HUES6 (cell line): ENCODE data around the gene STEAP1.
"Not testable (repeated sequence)": the region's sequence is repeated elsewhere in the genome, so short reads cannot be mapped to it uniquely, and the experiment has no call there.

Experiments used
- H3K27ac ChIP-seq: 2 replicates; pipeline ENCODE4 v1.7.0; 2013; ENCODE audit warnings: low read depth, mild to moderate bottlenecking, low read length, inconsistent platforms
- H3K27me3 ChIP-seq: 2 replicates; pipeline ENCODE4 v1.6.1; 2013; ENCODE audit warnings: low read length; ENCODE audit not compliant: control insufficient read depth, insufficient read depth
- H3K36me3 ChIP-seq: 2 replicates; pipeline ENCODE4 v1.6.1; 2013; ENCODE audit warnings: low read length; ENCODE audit not compliant: control insufficient read depth, insufficient read depth
- H3K4me1 ChIP-seq: 2 replicates; pipeline ENCODE4 v1.6.1; 2013; ENCODE audit warnings: low read length; ENCODE audit not compliant: control insufficient read depth, insufficient read depth
- H3K4me3 ChIP-seq: 2 replicates; pipeline ENCODE4 v1.5.1; 2013; ENCODE audit warnings: low read depth, low read length
- H3K9ac ChIP-seq: one replicate; pipeline ENCODE4 v1.6.1; 2013; ENCODE audit warnings: mild to moderate bottlenecking, low read length
- H3K9me3 ChIP-seq: 2 replicates; pipeline ENCODE4 v1.6.1; 2013; ENCODE audit warnings: low read depth, low read length; ENCODE audit not compliant: control insufficient read depth, insufficient read depth

Gene STEAP1

GRCh38 chr7:90153943-90154771, at the start of gene STEAP1:
TSS of gene STEAP1 (plus strand) at chr7:90154469. CDS start at chr7:90159789, 5,320 bp downstream.
- Histone ChIP-seq H3K9ac (peak within 1 kb of the TSS; percentile 72), H3K27me3 (peaks cover 14% of the 10 kb centered on the region), H3K4me3 (peak within 1 kb of the TSS; percentile 93)
- not testable (repeated sequence) for H3K9me3 ChIP-seq, H3K27ac ChIP-seq, H3K36me3 ChIP-seq, H3K4me1 ChIP-seq

GRCh38 chr7:90114972-90115371, 39.3 kb upstream of the STEAP1 start:
- H3K4me3 ChIP-seq, H3K4me1 ChIP-seq, H3K9ac ChIP-seq, H3K27ac ChIP-seq, H3K9me3 ChIP-seq, H3K36me3 ChIP-seq: not testable (repeated sequence)
- H3K27me3 ChIP-seq = peaks cover 27% of the 10 kb centered on the region

- Histone ChIP-seq H3K27me3 (peaks cover 31% of the 10 kb centered on the region), H3K4me3 (peak overlapping the region; percentile 77)
- not testable (repeated sequence) for H3K9me3 ChIP-seq, H3K9ac ChIP-seq, H3K4me1 ChIP-seq, H3K27ac ChIP-seq, H3K36me3 ChIP-seq
Measured at GRCh38 chr7:90118551-90119177, 35.6 kb upstream of the STEAP1 start.

DNA sequence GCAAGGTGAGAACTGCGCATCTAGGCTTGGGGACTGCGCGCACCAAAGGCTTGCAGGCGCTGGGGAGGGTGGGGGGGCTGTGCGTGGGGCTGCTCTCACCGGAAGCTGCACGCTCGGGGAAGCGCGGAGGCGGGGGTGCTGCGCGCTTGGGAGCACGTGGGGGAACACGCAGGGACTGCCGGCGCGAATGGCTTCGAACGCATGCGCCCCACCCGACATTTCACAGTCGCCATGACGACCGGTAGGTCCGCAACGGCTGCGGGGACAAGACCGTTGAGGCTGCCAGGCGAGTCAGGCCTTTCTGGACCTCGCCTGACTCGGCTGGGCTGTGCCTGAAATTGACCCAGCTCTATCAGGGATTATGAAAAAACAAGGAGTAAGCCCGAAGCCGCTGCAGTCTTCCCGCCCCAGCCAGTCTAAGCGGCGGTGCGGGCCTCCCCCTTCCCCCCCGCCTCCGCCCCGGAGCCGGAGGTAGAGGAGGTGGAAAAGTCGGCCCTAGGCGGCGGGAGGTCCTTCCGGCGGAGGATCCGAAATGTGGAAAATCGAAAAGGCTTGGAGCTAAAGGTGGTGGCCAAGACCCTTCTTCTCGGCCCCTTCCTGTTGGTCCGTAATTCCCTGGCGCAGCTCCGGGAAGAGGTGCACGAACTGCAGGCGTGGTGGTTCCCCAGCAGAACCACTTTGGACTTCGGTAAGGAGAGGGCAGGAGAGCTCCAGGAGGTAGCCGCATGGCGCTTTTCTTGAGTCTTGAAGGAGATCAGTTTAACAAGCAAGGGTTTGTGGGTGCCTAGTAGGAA, 34.9 kb upstream of the STEAP1 start:
- Histone ChIP-seq H3K9ac (peak overlapping the region; percentile 38), H3K4me1 (0 out of 2 replicates have a peak, but pooled peaks cover 2% of the 10 kb centered on the region), H3K4me3 (peak overlapping the region; percentile 77), H3K27ac (no peak overlapping the region), H3K27me3 (peaks cover 31% of the 10 kb centered on the region), H3K9me3 (no peaks in the 10 kb centered on the region), H3K36me3 (no peaks in the 10 kb centered on the region)

GRCh38 chr7:90120205-90120604, 34.1 kb upstream of the STEAP1 start:
- not testable (repeated sequence) for H3K36me3 ChIP-seq, H3K9ac ChIP-seq, H3K27ac ChIP-seq, H3K4me1 ChIP-seq, H3K9me3 ChIP-seq
- peaks cover 31% of the 10 kb centered on the region for H3K27me3 ChIP-seq
- peak overlapping the region; percentile 77; the same call in 1 of the 2 replicates for H3K4me3 ChIP-seq

- H3K4me3 ChIP-seq = not testable (repeated sequence)
Measured at GRCh38 chr7:90131746-90132145, 22.5 kb upstream of the STEAP1 start.

GRCh38 chr7:90147079-90147960, 6.9 kb upstream of the STEAP1 start:
- not testable (repeated sequence) for H3K9ac ChIP-seq, H3K4me1 ChIP-seq, H3K27ac ChIP-seq, H3K9me3 ChIP-seq, H3K27me3 ChIP-seq, H3K36me3 ChIP-seq, H3K4me3 ChIP-seq

More at GRCh38 chr7:90131746-90132145, 22.5 kb upstream of the STEAP1 start:
- not testable (repeated sequence) for H3K27ac ChIP-seq, H3K27me3 ChIP-seq, H3K9me3 ChIP-seq, H3K4me1 ChIP-seq, H3K36me3 ChIP-seq, H3K9ac ChIP-seq

DNA sequence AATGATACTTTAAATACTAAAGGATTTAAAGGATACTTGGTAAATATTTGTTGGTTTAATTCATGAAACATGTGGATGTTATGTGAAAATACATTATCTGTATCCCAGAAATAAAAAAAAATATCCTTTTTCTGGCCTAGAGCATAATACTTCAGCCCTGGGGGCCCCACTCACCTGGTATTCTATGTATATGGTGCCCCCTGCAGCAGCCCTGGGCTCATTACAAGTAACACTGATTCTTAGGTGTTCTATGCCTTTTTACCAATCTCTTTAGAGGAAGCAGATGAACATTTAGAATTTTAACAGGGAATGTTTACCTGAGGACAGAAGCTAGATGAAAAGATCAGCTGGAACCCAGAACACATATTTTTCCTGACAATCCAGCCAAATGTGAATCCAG, 4.8 kb upstream of the STEAP1 start:
- H3K27ac ChIP-seq, H3K27me3 ChIP-seq, H3K4me1 ChIP-seq, H3K36me3 ChIP-seq, H3K9me3 ChIP-seq, H3K9ac ChIP-seq, H3K4me3 ChIP-seq: not testable (repeated sequence)

DNA sequence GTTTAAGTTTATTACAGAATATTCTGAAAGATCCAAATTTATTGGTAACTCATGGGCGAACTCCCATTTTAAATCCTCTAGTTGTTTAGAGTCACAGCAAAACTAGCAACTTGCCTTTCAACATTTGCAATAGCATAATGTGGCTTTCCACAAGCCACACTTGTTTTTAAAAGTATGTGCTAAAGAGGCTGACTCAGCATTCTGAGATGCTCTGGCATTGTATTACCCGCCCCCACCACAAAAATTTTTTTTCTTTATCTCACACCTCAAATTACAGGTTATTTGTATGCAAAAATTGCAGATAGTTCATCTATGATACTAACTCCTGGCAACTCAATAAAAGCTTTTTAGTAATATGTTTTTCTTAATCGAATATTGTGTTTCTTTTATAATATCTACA, 2.4 kb upstream of the STEAP1 start:
- not testable (repeated sequence) for H3K27ac ChIP-seq, H3K9me3 ChIP-seq, H3K4me1 ChIP-seq, H3K4me3 ChIP-seq, H3K9ac ChIP-seq, H3K36me3 ChIP-seq
- H3K27me3 ChIP-seq = peaks cover 14% of the 10 kb centered on the region

- H3K27ac ChIP-seq, H3K36me3 ChIP-seq, H3K4me3 ChIP-seq, H3K9ac ChIP-seq, H3K4me1 ChIP-seq, H3K9me3 ChIP-seq: not testable (repeated sequence)
- H3K27me3 ChIP-seq = peaks cover 14% of the 10 kb centered on the region
Measured at GRCh38 chr7:90152642-90153253, 1.5 kb upstream of the STEAP1 start.
